H1 (cell line): ENCODE measurements around the gene CXCL3. TPM values are rescaled to one million over a fixed set of nuclear protein-coding genes. Genes with fewer than 3 reads are reported as not detected.

Experiments
- CTCF ChIA-PET: fragments of 300-600 bp; sonication (Branson Sonifier 250); formaldehyde crosslinking; loops from one replicate; lab custom pipeline; 2021; ENCODE audit not compliant: partially characterized antibody; lab: Charles Lee
- POLR2A ChIA-PET: fragments of 300-600 bp; sonication (Branson Sonifier 250); formaldehyde crosslinking; loops from one replicate; lab custom pipeline; 2021; ENCODE audit warnings: inconsistent platforms; ENCODE audit not compliant: partially characterized antibody; lab: Charles Lee
- DNase-seq, 2 experiments: peaks; one replicate each; pipeline versions ENCODE4 v3.0.0 to v3.0.0-alpha.2; 2010 to 2022; ENCODE audit warnings: low spot score in 2 of 2, low read depth in 1 of 2, mixed read lengths in 1 of 2
- FAIRE-seq: peaks from 2 replicates; lab custom pipeline; 2011; peaks lifted over from hg19 to GRCh38; lab: Jason Lieb, UNC
- H2AFZ ChIP-seq: 2 replicates; pipeline ENCODE4 v1.8.1; 2012; ENCODE audit warnings: low read length, inconsistent platforms
- H2AK5ac ChIP-seq: 2 replicates; pipeline ENCODE4 v1.6.1; 2013; ENCODE audit warnings: low read depth, low read length
- H2BK120ac ChIP-seq: replicated peaks from 2 replicates; pipeline ENCODE3; 2013; ENCODE audit warnings: low read depth, low read length, inconsistent platforms
- H2BK12ac ChIP-seq: 2 replicates; pipeline ENCODE4 v1.6.1; 2013; ENCODE audit warnings: low read depth, low read length
- H2BK15ac ChIP-seq: 2 replicates; pipeline ENCODE4 v1.6.1; 2013; ENCODE audit warnings: low read length
- H2BK20ac ChIP-seq: 2 replicates; pipeline ENCODE4 v1.6.1; 2013; ENCODE audit warnings: low read length
- H2BK5ac ChIP-seq: 2 replicates; pipeline ENCODE4 v1.6.1; 2013; ENCODE audit warnings: low read depth, low read length
- H3K14ac ChIP-seq: 2 replicates; pipeline ENCODE4 v1.6.1; 2013; ENCODE audit warnings: inconsistent platforms; ENCODE audit not compliant: insufficient read length
- H3K18ac ChIP-seq: 2 replicates; pipeline ENCODE4 v1.6.1; 2013; ENCODE audit warnings: low read length; ENCODE audit errors: extremely low read depth
- H3K23ac ChIP-seq: 2 replicates; pipeline ENCODE4 v1.6.1; 2013; ENCODE audit warnings: inconsistent platforms; ENCODE audit not compliant: insufficient read length
- H3K23me2 ChIP-seq: 2 replicates; pipeline ENCODE4 v1.6.1; 2013; ENCODE audit warnings: low read depth, low read length
- H3K27ac ChIP-seq: 2 replicates; pipeline ENCODE4 v1.6.1; 2011; ENCODE audit warnings: low read depth, low read length, inconsistent platforms
- H3K27me3 ChIP-seq, 4 experiments: replicated peaks in 1 of 4; 1 replicate in 1 of 4; 2 replicates in 3 of 4; pipeline versions ENCODE4 v1.6.1 to v1.8.1; 2011 to 2013; ENCODE audit warnings: low read length in 3 of 4, mild to moderate bottlenecking in 3 of 4, inconsistent platforms in 2 of 4, mixed read lengths in 2 of 4, moderate library complexity in 1 of 4; ENCODE audit not compliant: control insufficient read depth in 3 of 4, insufficient read depth in 3 of 4; ENCODE audit errors: extremely low read depth in 1 of 4
- H3K36me3 ChIP-seq, 4 experiments: 2 replicates each; pipeline versions ENCODE4 v1.6.1 to v1.8.1; 2011 to 2013; ENCODE audit warnings: mild to moderate bottlenecking in 4 of 4, low read length in 3 of 4, moderate library complexity in 2 of 4, control low read depth in 1 of 4, inconsistent platforms in 1 of 4; ENCODE audit not compliant: insufficient read depth in 4 of 4, control insufficient read depth in 2 of 4
- H3K4ac ChIP-seq: replicated peaks from 2 replicates; pipeline ENCODE3; 2013; ENCODE audit warnings: low read length, low read depth, mixed read lengths, inconsistent platforms; ENCODE audit not compliant: insufficient read length
- H3K4me1 ChIP-seq, 4 experiments: replicated peaks in 1 of 4; 1 replicate in 1 of 4; 2 replicates in 3 of 4; pipeline versions ENCODE4 v1.6.1 to v1.8.1; 2011 to 2013; ENCODE audit warnings: low read length in 3 of 4, inconsistent platforms in 2 of 4, mixed read lengths in 1 of 4; ENCODE audit not compliant: insufficient read depth in 4 of 4, control insufficient read depth in 3 of 4
- H3K4me2 ChIP-seq, 2 experiments: 2 replicates each; pipeline versions ENCODE4 v1.6.1 to v1.8.1; 2011 to 2013; ENCODE audit warnings: low read depth in 2 of 2, low read length in 2 of 2, control low read depth in 1 of 2, inconsistent platforms in 1 of 2, mild to moderate bottlenecking in 1 of 2; ENCODE audit not compliant: insufficient read depth in 1 of 2
- H3K4me3 ChIP-seq, 4 experiments: fragments of 200-600, 300-600 bp in 1 of 4; sonication (generic), shearing (Covaris generic), sonication (Bioruptor Twin) in 1 of 4; 2 replicates each; pipeline versions ENCODE4 v1.5.1 to v1.8.1; 2011 to 2016; ENCODE audit warnings: low read length in 4 of 4, low read depth in 3 of 4, control low read depth in 2 of 4, inconsistent platforms in 2 of 4, mild to moderate bottlenecking in 2 of 4, mixed read lengths in 1 of 4, moderate library complexity in 1 of 4; ENCODE audit not compliant: insufficient read depth in 2 of 4; ENCODE audit errors: extremely low read depth in 1 of 4
- H3K56ac ChIP-seq: replicated peaks from 2 replicates; pipeline ENCODE3; 2013; ENCODE audit warnings: low read depth, mild to moderate bottlenecking, mixed read lengths, low read length, inconsistent platforms; ENCODE audit not compliant: insufficient read length
- H3K79me1 ChIP-seq: 2 replicates; pipeline ENCODE4 v1.6.1; 2013; ENCODE audit warnings: low read depth, low read length, control low read depth
- H3K79me2 ChIP-seq, 2 experiments: 2 replicates each; pipeline versions ENCODE4 v1.6.1 to v1.8.1; 2012 to 2013; ENCODE audit warnings: low read length in 2 of 2, mild to moderate bottlenecking in 2 of 2, inconsistent platforms in 1 of 2; ENCODE audit not compliant: insufficient read depth in 2 of 2, control insufficient read depth in 1 of 2
- H3K9ac ChIP-seq, 4 experiments: replicated peaks in 1 of 4; 1 replicate in 1 of 4; 2 replicates in 3 of 4; pipeline versions ENCODE4 v1.6.1 to v1.8.1; 2011 to 2013; ENCODE audit warnings: low read depth in 3 of 4, low read length in 3 of 4, control low read depth in 2 of 4, mild to moderate bottlenecking in 2 of 4, moderate library complexity in 2 of 4, inconsistent platforms in 1 of 4; ENCODE audit errors: extremely low read depth in 1 of 4
- H3K9me3 ChIP-seq, 2 experiments: 2 replicates each; pipeline versions ENCODE4 v1.6.1 to v1.8.1; 2012 to 2013; ENCODE audit warnings: mild to moderate bottlenecking in 2 of 2, moderate library complexity in 2 of 2, control low read depth in 1 of 2, inconsistent platforms in 1 of 2, low read depth in 1 of 2, low read length in 1 of 2, mixed read lengths in 1 of 2; ENCODE audit not compliant: insufficient read depth in 2 of 2
- H4K20me1 ChIP-seq, 2 experiments: replicated peaks in 1 of 2; 2 replicates each; pipeline versions ENCODE3 to v1.8.1; 2011 to 2013; ENCODE audit warnings: inconsistent platforms in 2 of 2, low read length in 2 of 2, mild to moderate bottlenecking in 1 of 2; ENCODE audit not compliant: insufficient read depth in 2 of 2, control insufficient read depth in 1 of 2
- H4K5ac ChIP-seq: 2 replicates; pipeline ENCODE4 v1.6.1; 2013; ENCODE audit warnings: low read length, low read depth, mixed read lengths, inconsistent platforms; ENCODE audit not compliant: insufficient read length
- H4K8ac ChIP-seq: 2 replicates; pipeline ENCODE4 v1.8.0; 2013; ENCODE audit warnings: mild to moderate bottlenecking, moderate library complexity, low read length, inconsistent platforms; ENCODE audit not compliant: insufficient read depth; ENCODE audit errors: extremely low read depth
- H4K91ac ChIP-seq: replicated peaks from 2 replicates; pipeline ENCODE3; 2013; ENCODE audit warnings: low read length, mixed read lengths, inconsistent platforms; ENCODE audit not compliant: insufficient read length
- RBBP5 ChIP-seq: IDR thresholded peaks from 2 replicates; pipeline ENCODE4 v1.7.1; 2012; ENCODE audit warnings: low read depth, mild to moderate bottlenecking, inconsistent platforms, low read length, moderate library complexity, borderline replicate concordance
- SIRT6 ChIP-seq: IDR thresholded peaks from one replicate; pipeline ENCODE4 v1.7.1; 2012; ENCODE audit warnings: low read length, inconsistent platforms
- polyA plus RNA-seq, 7 experiments: library from polyadenylated mRNA; depleted of rRNA in 3 of 7; stranded (reverse) in 5 of 7; unstranded in 2 of 7; fragments of >200 nt in 5 of 7; fragments of 200-250 nt in 2 of 7; gene quantifications; 1 replicate in 5 of 7; 2 replicates in 1 of 7; 4 replicates in 1 of 7; pipeline versions ENCODE4 v1.2.1 to v1.2.3, GENCODE V29; 2011 to 2013; ENCODE audit warnings: missing spikeins in 2 of 7, mixed read lengths in 2 of 7
- total RNA-seq: library from RNA; stranded (reverse); fragmentation: NEBNext Ultra II Directional; extraction: Animal tissue kit (Norgen Biotek cat#: 25700); gene quantifications from 2 replicates; pipeline ENCODE4 v1.2.1, GENCODE V29; 2021
- TF ChIP-seq, protein P1 (sequence below): IDR thresholded peaks from 2 replicates; pipeline ENCODE4 v1.6.1; 2012; ENCODE audit warnings: low read length, inconsistent platforms

CXCL3 gene
- total and polyA plus RNA-seq, 2 of the 8 experiments (the other 6 are each of a cell fraction or from before 2014, with no cell fraction given): 3.1 to 5.2 TPM

DNA sequence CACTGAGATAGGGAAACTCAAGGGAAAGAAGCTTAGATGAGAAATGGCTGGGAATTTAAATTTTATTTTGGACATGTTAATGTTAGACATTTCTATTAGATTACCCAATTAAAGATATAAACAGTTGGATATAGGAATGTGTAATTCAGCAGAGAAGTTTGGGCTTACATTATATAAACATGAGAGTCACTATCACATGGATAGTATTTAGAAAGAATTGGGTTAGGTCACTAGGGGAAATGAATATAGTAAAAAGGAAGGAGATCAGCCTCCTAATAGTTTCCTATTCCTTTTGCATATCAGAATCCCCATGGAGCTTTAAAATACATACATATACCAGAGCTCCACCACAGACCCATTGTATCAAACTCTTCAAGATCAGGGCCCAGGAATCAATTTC lies 20.4 kb downstream of the CXCL3 start:
- Histone ChIP-seq H4K20me1 (no peaks in the 10 kb centered on the region), H4K91ac (no peak overlapping the region), H3K4ac (no peak overlapping the region), H3K4me3 (no peak overlapping the region), H3K23me2 (no peaks in the 10 kb centered on the region), H2BK5ac (no peak overlapping the region), H3K14ac (no peak overlapping the region), H2BK15ac (no peak overlapping the region), H4K8ac (no peak overlapping the region), H3K23ac (no peak overlapping the region), H3K36me3 (no peaks in the 10 kb centered on the region), H2BK12ac (no peak overlapping the region), H4K5ac (no peak overlapping the region), H3K27ac (no peak overlapping the region), H2AK5ac (no peak overlapping the region), H3K4me2 (no peak overlapping the region), H3K4me1 (no peaks in the 10 kb centered on the region), H3K27me3 (no peaks in the 10 kb centered on the region), H3K56ac (no peak overlapping the region), H2BK120ac (no peak overlapping the region), H3K18ac (no peak overlapping the region), H2AFZ (no peak overlapping the region), H3K79me2 (no peaks in the 10 kb centered on the region), H3K9me3 (no peaks in the 10 kb centered on the region), H2BK20ac (no peak overlapping the region), H3K9ac (no peak overlapping the region), H3K79me1 (no peaks in the 10 kb centered on the region)
- DNase-seq (no peak), FAIRE-seq (no peak)
- no peak for TF ChIP-seq RBBP5
- TF ChIP-seq, protein P1, sequence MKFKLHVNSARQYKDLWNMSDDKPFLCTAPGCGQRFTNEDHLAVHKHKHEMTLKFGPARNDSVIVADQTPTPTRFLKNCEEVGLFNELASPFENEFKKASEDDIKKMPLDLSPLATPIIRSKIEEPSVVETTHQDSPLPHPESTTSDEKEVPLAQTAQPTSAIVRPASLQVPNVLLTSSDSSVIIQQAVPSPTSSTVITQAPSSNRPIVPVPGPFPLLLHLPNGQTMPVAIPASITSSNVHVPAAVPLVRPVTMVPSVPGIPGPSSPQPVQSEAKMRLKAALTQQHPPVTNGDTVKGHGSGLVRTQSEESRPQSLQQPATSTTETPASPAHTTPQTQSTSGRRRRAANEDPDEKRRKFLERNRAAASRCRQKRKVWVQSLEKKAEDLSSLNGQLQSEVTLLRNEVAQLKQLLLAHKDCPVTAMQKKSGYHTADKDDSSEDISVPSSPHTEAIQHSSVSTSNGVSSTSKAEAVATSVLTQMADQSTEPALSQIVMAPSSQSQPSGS: no peak
- no peak for TF ChIP-seq SIRT6
- CTCF ChIA-PET: interaction anchor here (1.3 to 1.6 kb wide), 5 partner anchors 20 to 572 kb away, joined by 3 to 4 read pairs (median 4); partner anchors contain the start of genes CXCL2 and CXCL5
- POLR2A ChIA-PET: interaction anchor here (1.1 to 2.1 kb wide), 3 partner anchors 19 to 28 kb away, joined by 3 to 6 read pairs (median 4); partner anchors contain the start of genes CXCL3 and CXCL5
